Testis (tissue), 2 donors: ENCODE data around the gene ZNF554.

ENCODE experiments used
- POLR2A ChIP-seq: fragments of 450-650 bp; IDR thresholded peaks from one replicate; pipeline ENCODE4 v1.6.1; 2017; ENCODE audit warnings: antibody characterized with exemption, mild to moderate bottlenecking, moderate library complexity
- TF ChIP-seq, protein P1 (sequence below), 3 experiments: fragments of 450-650 bp in 2 of 3; fragments of 200-600 bp in 1 of 3; sonication (generic) in 1 of 3; IDR thresholded peaks; one replicate each; pipeline ENCODE4 v1.5.1; 2016 to 2019; ENCODE audit warnings: antibody characterized with exemption in 3 of 3, mild to moderate bottlenecking in 2 of 3, moderate library complexity in 1 of 3

GRCh38 chr19:2847507-2847906 lies 27.8 kb downstream of the ZNF554 start:
- TF ChIP-seq, protein P1, sequence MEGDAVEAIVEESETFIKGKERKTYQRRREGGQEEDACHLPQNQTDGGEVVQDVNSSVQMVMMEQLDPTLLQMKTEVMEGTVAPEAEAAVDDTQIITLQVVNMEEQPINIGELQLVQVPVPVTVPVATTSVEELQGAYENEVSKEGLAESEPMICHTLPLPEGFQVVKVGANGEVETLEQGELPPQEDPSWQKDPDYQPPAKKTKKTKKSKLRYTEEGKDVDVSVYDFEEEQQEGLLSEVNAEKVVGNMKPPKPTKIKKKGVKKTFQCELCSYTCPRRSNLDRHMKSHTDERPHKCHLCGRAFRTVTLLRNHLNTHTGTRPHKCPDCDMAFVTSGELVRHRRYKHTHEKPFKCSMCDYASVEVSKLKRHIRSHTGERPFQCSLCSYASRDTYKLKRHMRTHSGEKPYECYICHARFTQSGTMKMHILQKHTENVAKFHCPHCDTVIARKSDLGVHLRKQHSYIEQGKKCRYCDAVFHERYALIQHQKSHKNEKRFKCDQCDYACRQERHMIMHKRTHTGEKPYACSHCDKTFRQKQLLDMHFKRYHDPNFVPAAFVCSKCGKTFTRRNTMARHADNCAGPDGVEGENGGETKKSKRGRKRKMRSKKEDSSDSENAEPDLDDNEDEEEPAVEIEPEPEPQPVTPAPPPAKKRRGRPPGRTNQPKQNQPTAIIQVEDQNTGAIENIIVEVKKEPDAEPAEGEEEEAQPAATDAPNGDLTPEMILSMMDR (IDR thresholded peaks at IDR 0.05) = no peak
- no peak for TF ChIP-seq POLR2A
